Mesendoderm (in vitro differentiated cells): ENCODE measurements around the gene LENEP.
A peak's percentile ranks its signal among the peaks of the same experiment; 100 is the strongest.

ENCODE experiments used
- DNase-seq: peaks from one replicate; pipeline ENCODE4 v3.0.0; 2013
- H2AK5ac ChIP-seq: 2 replicates; pipeline ENCODE4 v1.6.1; 2013; ENCODE audit warnings: low read length, inconsistent platforms
- H2BK120ac ChIP-seq: 2 replicates; pipeline ENCODE4 v1.6.1; 2013; ENCODE audit warnings: low read depth, mild to moderate bottlenecking, low read length, moderate library complexity, mixed read lengths
- H2BK15ac ChIP-seq: replicated peaks from 2 replicates; pipeline ENCODE4 v1.6.1; 2013; ENCODE audit warnings: low read depth, mild to moderate bottlenecking, moderate library complexity
- H2BK5ac ChIP-seq: 2 replicates; pipeline ENCODE4 v1.6.1; 2013; ENCODE audit warnings: low read length, inconsistent platforms
- H3K18ac ChIP-seq: 2 replicates; pipeline ENCODE4 v1.6.1; 2013; ENCODE audit warnings: mild to moderate bottlenecking, low read length, mixed read lengths
- H3K23ac ChIP-seq: one replicate; pipeline ENCODE4 v1.6.1; 2013; ENCODE audit warnings: low read length
- H3K27ac ChIP-seq: 2 replicates; pipeline ENCODE4 v1.5.1; 2013; ENCODE audit warnings: low read depth, mild to moderate bottlenecking, inconsistent platforms, low read length, moderate library complexity
- H3K27me3 ChIP-seq: 2 replicates; pipeline ENCODE4 v1.6.1; 2013; ENCODE audit warnings: low read length, control low read depth, mild to moderate bottlenecking, inconsistent platforms; ENCODE audit not compliant: insufficient read depth, poor library complexity
- H3K36me3 ChIP-seq: 2 replicates; pipeline ENCODE4 v1.6.1; 2013; ENCODE audit warnings: low read length, inconsistent platforms; ENCODE audit not compliant: control insufficient read depth, insufficient read depth
- H3K4ac ChIP-seq: one replicate; pipeline ENCODE4 v1.6.1; 2013; ENCODE audit warnings: low read depth, mild to moderate bottlenecking, low read length, moderate library complexity
- H3K4me1 ChIP-seq: 2 replicates; pipeline ENCODE4 v1.6.1; 2013; ENCODE audit warnings: low read depth, low read length, inconsistent platforms; ENCODE audit not compliant: control insufficient read depth
- H3K4me2 ChIP-seq: 2 replicates; pipeline ENCODE4 v1.6.1; 2013; ENCODE audit warnings: low read length
- H3K4me3 ChIP-seq: 2 replicates; pipeline ENCODE4 v1.5.1; 2013; ENCODE audit warnings: mild to moderate bottlenecking, low read length
- H3K56ac ChIP-seq: one replicate; pipeline ENCODE4 v1.6.1; 2013; ENCODE audit warnings: low read length
- H3K79me1 ChIP-seq: 2 replicates; pipeline ENCODE4 v1.6.1; 2013; ENCODE audit warnings: low read length, inconsistent platforms
- H3K79me2 ChIP-seq: 2 replicates; pipeline ENCODE4 v1.6.1; 2013; ENCODE audit warnings: mild to moderate bottlenecking, low read length; ENCODE audit not compliant: control insufficient read depth, insufficient read depth
- H3K9ac ChIP-seq: 2 replicates; pipeline ENCODE4 v1.6.1; 2013; ENCODE audit warnings: low read length, inconsistent platforms
- H4K5ac ChIP-seq: one replicate; pipeline ENCODE4 v1.6.1; 2013; ENCODE audit warnings: low read length
- H4K8ac ChIP-seq: one replicate; pipeline ENCODE4 v1.6.1; 2013; ENCODE audit warnings: low read depth, mild to moderate bottlenecking, control low read depth, low read length, moderate library complexity
- WGBS: extraction: QIAGEN DNeasy Blood & Tissue Kit; methylation state at CpG from one replicate; pipeline ENCODE4 v1.1.7; 2013; ENCODE audit warnings: low lambda C conversion rate, missing lambda C conversion rate; ENCODE audit not compliant: insufficient coverage; ENCODE audit errors: extremely low coverage; 5-methylcytosine and 5-hydroxymethylcytosine counted together

LENEP gene

DNA sequence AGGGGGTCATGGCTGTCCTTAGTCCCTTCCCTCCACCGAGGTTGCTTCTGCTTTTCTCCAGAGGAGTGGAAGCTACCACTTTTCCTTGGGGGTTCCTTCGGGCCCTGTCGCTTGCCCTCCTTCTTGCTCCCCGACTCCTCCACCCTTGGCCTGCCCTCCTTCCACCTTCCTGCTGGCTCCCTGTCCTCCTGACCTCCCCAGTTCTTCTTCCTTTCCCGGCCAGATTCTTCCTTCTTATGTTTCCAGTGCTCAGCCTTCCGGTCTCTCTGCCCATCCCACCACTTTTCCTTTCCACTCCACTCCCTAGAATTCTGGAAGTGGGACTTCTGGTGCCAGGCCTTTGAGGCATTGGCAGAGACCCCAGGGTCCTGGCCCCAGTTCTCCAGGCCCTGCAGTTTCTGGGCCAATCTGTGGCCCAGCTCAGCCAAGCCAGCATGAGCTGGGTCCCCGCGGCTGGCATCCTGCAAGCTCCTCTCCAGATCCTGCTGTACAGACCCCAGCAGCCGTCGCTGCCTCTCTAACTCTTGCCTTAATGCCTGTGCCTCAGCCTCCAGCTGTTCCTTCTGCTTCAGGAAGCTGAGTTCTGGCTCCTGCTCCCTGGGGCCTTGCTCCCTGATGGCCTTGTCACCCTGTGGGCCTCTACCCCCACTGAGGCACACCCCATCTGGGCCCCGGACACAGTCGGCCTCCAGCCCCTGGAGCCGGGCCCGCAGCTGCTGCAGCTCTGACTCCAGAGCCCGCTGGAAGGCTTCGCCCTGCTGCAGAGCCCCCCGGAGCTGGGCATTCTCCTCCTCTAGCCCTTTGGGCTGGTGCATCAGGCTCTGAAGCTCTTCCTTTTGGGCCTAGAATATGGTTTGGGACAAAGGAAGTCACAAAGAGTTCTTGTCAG is 47.2 kb upstream of the LENEP start:
- no peak for DNase-seq
- H3K4me3 ChIP-seq = no peak overlapping the region
- no peak overlapping the region for H3K23ac ChIP-seq
- H3K56ac ChIP-seq = no peak overlapping the region
- H3K79me1 ChIP-seq = no peaks in the 10 kb centered on the region
- H2BK5ac ChIP-seq = no peak overlapping the region
- H3K4me2 ChIP-seq = no peak overlapping the region
- H3K18ac ChIP-seq = no peak overlapping the region
- WGBS = no CpG with 5 or more reads among the region's 17 CpGs
- no peaks in the 10 kb centered on the region for H3K27me3 ChIP-seq
- H4K5ac ChIP-seq = no peak overlapping the region
- no peak overlapping the region for H2BK120ac ChIP-seq
- H4K8ac ChIP-seq = no peak overlapping the region
- H3K4me1 ChIP-seq = peaks cover 2% of the 10 kb centered on the region
- no peak overlapping the region for H3K27ac ChIP-seq
- no peak overlapping the region for H2AK5ac ChIP-seq
- no peak overlapping the region for H2BK15ac ChIP-seq
- no peaks in the 10 kb centered on the region for H3K36me3 ChIP-seq
- H3K9ac ChIP-seq = no peak overlapping the region
- H3K79me2 ChIP-seq = no peaks in the 10 kb centered on the region
- H3K4ac ChIP-seq = no peak overlapping the region

- Histone ChIP-seq H2BK120ac (no peak overlapping the region), H3K27ac (no peak overlapping the region), H2AK5ac (no peak overlapping the region), H4K5ac (no peak overlapping the region), H3K9ac (no peak overlapping the region), H2BK5ac (no peak overlapping the region), H3K27me3 (no peaks in the 10 kb centered on the region), H4K8ac (no peak overlapping the region), H3K79me2 (no peaks in the 10 kb centered on the region), H3K18ac (no peak overlapping the region), H3K79me1 (no peaks in the 10 kb centered on the region), H3K4me1 (peaks cover 2% of the 10 kb centered on the region), H3K23ac (no peak overlapping the region), H2BK15ac (no peak overlapping the region), H3K36me3 (no peaks in the 10 kb centered on the region), H3K4ac (no peak overlapping the region), H3K4me2 (no peak overlapping the region), H3K4me3 (no peak overlapping the region), H3K56ac (no peak overlapping the region)
- WGBS = no CpG with 5 or more reads among the region's 11 CpGs
- no peak for DNase-seq
Measured at GRCh38 chr1:154948079-154948478, 45.3 kb upstream of the LENEP start.

- Histone ChIP-seq H2AK5ac (no peak overlapping the region), H2BK120ac (no peak overlapping the region), H3K56ac (peak overlapping the region; percentile 25), H3K23ac (no peak overlapping the region), H3K18ac (no peak overlapping the region), H2BK5ac (no peak overlapping the region), H3K4me2 (no peak overlapping the region), H4K8ac (no peak overlapping the region), H3K79me2 (no peaks in the 10 kb centered on the region), H3K4me3 (no peak overlapping the region), H2BK15ac (no peak overlapping the region), H3K27ac (no peak overlapping the region), H4K5ac (no peak overlapping the region), H3K4me1 (peaks cover 5% of the 10 kb centered on the region), H3K4ac (no peak overlapping the region), H3K36me3 (no peaks in the 10 kb centered on the region), H3K9ac (no peak overlapping the region), H3K27me3 (no peaks in the 10 kb centered on the region), H3K79me1 (peaks cover 4% of the 10 kb centered on the region)
- DNase-seq = no peak
- WGBS = no CpG with 5 or more reads among the region's 15 CpGs
Measured at GRCh38 chr1:154951901-154952657, 41.3 kb upstream of the LENEP start.

- Histone ChIP-seq H3K23ac (no peak overlapping the region), H3K79me1 (peaks cover 4% of the 10 kb centered on the region), H3K4me1 (peaks cover 7% of the 10 kb centered on the region), H3K27ac (no peak overlapping the region), H3K4ac (no peak overlapping the region), H4K8ac (no peak overlapping the region), H3K4me2 (no peak overlapping the region), H3K9ac (no peak overlapping the region), H3K27me3 (no peaks in the 10 kb centered on the region), H2AK5ac (no peak overlapping the region), H3K56ac (no peak overlapping the region), H4K5ac (no peak overlapping the region), H3K79me2 (no peaks in the 10 kb centered on the region), H3K4me3 (no peak overlapping the region), H2BK5ac (no peak overlapping the region), H3K18ac (no peak overlapping the region), H3K36me3 (no peaks in the 10 kb centered on the region), H2BK15ac (no peak overlapping the region), H2BK120ac (no peak overlapping the region)
- WGBS = no CpG with 5 or more reads among the region's 6 CpGs
- DNase-seq = no peak
Measured at GRCh38 chr1:154952664-154953063, 40.7 kb upstream of the LENEP start.

- H2AK5ac ChIP-seq = no peak overlapping the region
- H3K27me3 ChIP-seq = no peaks in the 10 kb centered on the region
- H2BK15ac ChIP-seq = no peak overlapping the region
- H3K9ac ChIP-seq = no peak overlapping the region
- peaks cover 4% of the 10 kb centered on the region for H3K79me1 ChIP-seq
- H3K18ac ChIP-seq = no peak overlapping the region
- no peak for DNase-seq
- no peak overlapping the region for H3K4me3 ChIP-seq
- peaks cover 7% of the 10 kb centered on the region for H3K4me1 ChIP-seq
- no peak overlapping the region for H2BK5ac ChIP-seq
- no CpG with 5 or more reads among the region's 2 CpGs for WGBS
- no peak overlapping the region for H3K27ac ChIP-seq
- no peak overlapping the region for H4K8ac ChIP-seq
- H3K36me3 ChIP-seq = no peaks in the 10 kb centered on the region
- no peak overlapping the region for H3K4ac ChIP-seq
- no peak overlapping the region for H3K23ac ChIP-seq
- H3K56ac ChIP-seq = no peak overlapping the region
- no peak overlapping the region for H4K5ac ChIP-seq
- H3K4me2 ChIP-seq = no peak overlapping the region
- H3K79me2 ChIP-seq = no peaks in the 10 kb centered on the region
- H2BK120ac ChIP-seq = no peak overlapping the region
Measured at GRCh38 chr1:154953611-154954038, 39.8 kb upstream of the LENEP start.
